ENCODE measurements around the gene CENPW.

Gene CENPW

DNA sequence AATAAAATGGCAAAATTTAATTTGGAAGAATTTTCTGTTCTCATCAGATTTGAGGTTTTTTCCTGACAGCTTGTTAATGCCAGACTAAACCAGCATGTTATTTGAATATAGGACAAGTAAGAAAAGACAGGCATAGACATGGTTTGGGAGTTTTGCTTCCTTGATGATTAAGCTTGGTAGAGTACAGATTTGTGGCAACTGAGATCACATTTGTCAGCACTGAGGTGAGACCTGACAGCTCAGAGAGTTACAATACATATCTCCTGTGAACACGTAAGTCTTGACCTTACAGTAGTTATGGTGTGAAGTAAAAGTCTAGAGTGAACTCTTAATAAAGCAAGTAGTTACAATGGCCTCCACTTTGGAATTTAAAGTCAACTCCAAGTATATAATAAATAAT is 34.5 kb downstream of the CENPW start:
- DNase-seq, result no peak

DNA sequence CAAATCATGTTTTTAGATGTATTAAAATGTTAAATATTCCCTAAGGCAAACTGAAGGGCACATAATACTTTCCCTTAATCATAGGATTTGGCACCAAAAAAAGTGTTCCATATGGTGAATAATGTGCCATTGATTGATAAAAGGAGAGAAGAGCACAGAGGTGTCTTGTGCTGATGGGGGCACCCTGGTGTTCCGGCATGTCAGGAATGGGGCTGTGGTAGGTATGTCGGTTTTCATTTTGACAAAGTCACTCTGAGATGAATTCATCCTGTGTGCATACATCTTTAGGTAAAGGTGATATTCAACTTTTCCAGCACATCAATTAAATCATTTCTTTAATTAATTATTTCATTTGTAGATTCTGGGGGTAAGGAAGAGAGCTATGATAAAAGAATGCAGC is 36.8 kb downstream of the CENPW start:
- no peak for DNase-seq

DNA sequence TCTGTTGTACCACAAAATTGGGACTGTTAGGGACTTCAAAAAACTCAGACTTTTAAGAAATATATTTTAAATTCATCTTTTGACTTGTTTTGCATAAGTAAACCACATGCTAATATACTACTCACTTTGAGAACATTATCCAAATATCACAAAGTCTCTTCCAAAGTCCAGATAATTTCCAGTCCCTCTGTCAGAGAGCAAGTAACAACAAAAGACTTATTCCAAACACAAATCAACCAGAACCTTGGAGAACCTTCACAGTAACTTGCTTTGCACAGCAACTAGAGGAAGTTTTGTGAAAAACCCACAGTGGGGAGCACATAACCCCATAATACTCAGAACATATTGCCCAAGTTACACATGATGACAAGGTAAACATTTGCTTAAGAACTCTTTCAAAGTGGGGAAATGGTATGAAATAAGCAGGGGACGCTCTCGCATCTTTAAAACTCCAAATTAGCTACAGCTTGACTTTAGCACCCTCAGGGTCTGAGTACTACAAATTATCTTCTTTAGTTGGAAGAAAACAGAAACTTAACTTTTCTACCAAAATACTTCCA is 37.8 kb downstream of the CENPW start:
- DNase-seq, result no peak

DNA sequence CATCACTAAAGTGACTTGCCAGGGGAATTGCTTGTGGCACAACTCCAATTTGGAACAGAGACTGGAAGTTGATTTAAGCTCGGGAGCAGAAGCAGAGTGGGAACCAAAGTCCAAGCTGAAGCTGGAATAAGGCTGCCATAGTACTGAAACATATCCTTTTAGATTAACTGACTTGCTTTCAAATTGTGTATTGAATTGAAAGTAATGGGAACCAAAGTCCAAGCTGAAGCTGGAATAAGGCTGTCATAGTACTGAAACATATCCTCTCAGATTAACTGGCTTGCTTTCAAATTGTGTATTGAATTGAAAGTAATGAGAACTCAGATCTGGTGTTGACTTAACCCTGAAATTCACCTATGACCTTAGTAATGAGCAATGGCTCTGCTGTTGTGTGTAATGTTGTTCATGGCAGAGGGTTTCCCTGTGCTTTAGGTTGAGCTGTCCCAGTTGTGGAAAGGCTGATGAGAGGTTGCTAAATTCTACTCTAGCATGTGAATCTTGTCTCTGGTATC is 40.2 kb downstream of the CENPW start:
- no peak for DNase-seq

DNA sequence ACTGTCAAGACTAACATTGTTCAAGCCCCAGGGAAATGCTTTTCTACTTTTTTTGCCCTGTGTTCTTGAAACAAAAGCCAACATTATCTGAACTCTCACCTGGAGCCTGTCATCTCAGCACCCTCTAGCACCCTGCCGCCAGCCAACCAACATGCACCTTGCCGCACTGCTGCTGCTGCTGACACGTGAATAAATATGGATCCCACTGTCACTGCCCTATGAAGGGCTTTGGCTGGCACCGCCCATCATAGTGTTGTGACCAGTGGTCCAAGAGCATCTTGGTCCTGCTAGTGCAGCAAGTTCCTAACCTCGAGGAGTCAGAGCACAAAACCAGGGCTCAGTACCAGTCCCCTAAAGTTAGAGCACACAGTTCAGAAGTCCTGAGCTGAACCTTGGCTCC is 41.6 kb downstream of the CENPW start:
- DNase-seq, result no peak

DNA sequence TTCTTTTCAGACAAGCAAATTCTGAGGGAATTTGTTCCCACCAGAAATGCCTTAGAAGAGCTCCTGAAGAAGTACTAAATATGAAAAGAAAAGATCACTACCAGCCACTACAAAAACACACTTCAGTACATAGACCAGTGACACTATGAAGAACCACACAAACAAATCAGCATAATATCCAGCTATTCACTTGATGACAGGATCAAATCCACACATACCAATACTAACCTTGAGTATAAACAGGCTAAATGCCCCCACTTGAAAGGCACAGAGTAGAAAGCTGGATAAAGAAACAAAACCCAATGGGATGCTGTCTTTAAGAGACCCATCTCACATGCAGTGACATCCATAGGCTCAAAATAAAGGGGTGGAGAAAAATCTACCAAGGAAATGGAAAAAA is 43.3 kb downstream of the CENPW start:
- no peak for DNase-seq

DNA sequence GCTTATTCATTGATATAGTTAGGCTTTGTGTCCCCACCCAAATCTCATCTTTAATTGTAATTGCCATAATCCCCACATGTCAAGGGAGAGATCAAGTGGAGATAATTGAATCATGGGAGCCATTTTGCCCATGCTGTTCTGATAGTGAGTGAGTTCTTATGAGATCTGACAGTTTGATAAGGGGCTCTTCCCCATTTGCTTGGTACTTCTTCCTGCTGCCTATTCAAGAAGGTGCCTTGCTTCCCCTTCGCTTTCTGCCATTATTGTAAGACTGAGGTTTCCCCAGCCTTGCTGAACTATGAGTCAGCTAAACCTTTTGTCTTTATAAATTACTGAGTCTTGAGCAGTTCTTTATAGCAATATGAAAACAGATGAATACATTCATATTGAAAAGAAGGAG is 45.6 kb downstream of the CENPW start:
- DNase-seq, result no peak

DNA sequence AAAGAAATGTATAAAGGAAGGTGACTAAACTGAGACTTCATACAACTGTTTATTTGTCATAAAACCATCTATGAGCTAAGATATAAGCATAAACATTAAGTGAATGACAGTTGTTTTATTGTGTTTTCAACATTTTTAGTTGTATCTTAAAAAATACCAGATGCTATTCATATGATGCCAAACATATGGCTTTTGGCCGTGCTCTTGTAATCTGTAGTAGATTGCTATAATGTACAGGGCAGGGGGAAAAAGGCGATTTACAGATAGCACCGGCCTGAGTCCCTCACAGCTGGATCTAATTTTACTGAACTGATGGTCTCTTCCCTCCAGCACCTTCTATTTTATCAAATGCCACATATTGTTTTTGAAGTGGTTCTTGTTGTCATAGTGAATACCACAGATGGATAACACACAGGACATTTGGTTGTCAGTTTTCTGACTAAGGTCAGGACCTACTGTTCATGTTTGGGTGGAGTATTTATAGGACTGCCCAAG is 48.2 kb downstream of the CENPW start:
- DNase-seq, result no peak

DNA sequence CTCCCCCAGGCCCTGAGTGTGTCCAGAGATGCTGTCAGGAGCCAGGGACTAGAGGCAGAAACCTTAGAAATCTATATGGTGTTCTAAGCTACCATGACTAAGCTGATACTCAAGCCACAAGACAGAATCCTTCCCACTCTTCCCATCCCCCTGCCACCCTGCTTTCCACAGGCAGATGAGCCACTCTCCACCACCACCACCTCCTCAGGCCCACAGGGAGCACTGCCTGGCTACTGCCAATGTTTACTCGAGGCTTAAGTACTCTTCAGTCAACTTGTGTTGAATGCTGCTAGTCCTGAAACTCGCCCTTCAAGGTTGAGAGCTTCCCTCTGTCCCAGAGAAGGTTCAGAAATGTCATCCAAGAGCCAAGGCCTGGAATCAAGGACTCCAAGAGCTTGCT is 56.2 kb downstream of the CENPW start:
- no peak for DNase-seq
